Endothelial cell of umbilical vein (primary cell): ENCODE data around the gene GRIN3B. TPM values are rescaled to one million over a fixed set of nuclear protein-coding genes. Genes with fewer than 3 reads are reported as not detected.

ENCODE experiments used
- BruUV-seq: library from RNA; stranded (reverse); fragments of 400-500 nt; replicated peaks from 2 replicates; lab custom pipeline; 2021; lab: Mats Ljungman, UMichigan
- CTCF ChIA-PET: fragments of 300-600, 350-600 bp; sonication (Branson Sonifier 250); formaldehyde crosslinking; loops from one replicate; lab custom pipeline; 2021; ENCODE audit warnings: antibody characterized with exemption, inconsistent platforms; lab: Charles Lee
- POLR2A ChIA-PET: fragments of 300-600, 350-600 bp; sonication (Branson Sonifier 250); formaldehyde crosslinking; loops from one replicate; lab custom pipeline; 2021; ENCODE audit warnings: antibody characterized with exemption, inconsistent platforms; lab: Charles Lee
- DNase-seq: peaks from one replicate; pipeline ENCODE4 v3.0.0-alpha.2; 2011; ENCODE audit warnings: low read depth, low spot score
- FAIRE-seq: peaks from 2 replicates; lab custom pipeline; 2011; peaks lifted over from hg19 to GRCh38; lab: Jason Lieb, UNC
- H2AFZ ChIP-seq: 2 replicates; pipeline ENCODE4 v1.6.0; 2012; ENCODE audit warnings: low read depth, low read length, control low read depth, inconsistent platforms
- H3K27ac ChIP-seq: 2 replicates; pipeline ENCODE4 v1.5.1; 2011; ENCODE audit warnings: low read depth, mild to moderate bottlenecking, control low read depth, low read length, moderate library complexity; ENCODE audit not compliant: insufficient read depth
- H3K27me3 ChIP-seq, 2 experiments: 2 replicates each; pipeline versions ENCODE4 v1.6.0 to v1.6.1; 2011; ENCODE audit warnings: low read length in 2 of 2, mixed read lengths in 1 of 2; ENCODE audit not compliant: control insufficient read depth in 2 of 2, insufficient read depth in 2 of 2
- H3K36me3 ChIP-seq, 2 experiments: 2 replicates in 1 of 2; 3 replicates in 1 of 2; pipeline ENCODE4 v1.5.1; 2011; ENCODE audit warnings: low read length in 2 of 2, mild to moderate bottlenecking in 1 of 2, moderate library complexity in 1 of 2; ENCODE audit not compliant: control insufficient read depth in 2 of 2, insufficient read depth in 2 of 2; ENCODE audit errors: extremely low read depth in 1 of 2
- H3K4me1 ChIP-seq: 3 replicates; pipeline ENCODE4 v1.5.1; 2011; ENCODE audit warnings: mild to moderate bottlenecking, low read length; ENCODE audit not compliant: control insufficient read depth, insufficient read depth; ENCODE audit errors: extremely low read depth
- H3K4me2 ChIP-seq: 2 replicates; pipeline ENCODE4 v1.6.1; 2011; ENCODE audit warnings: low read length, control low read depth, mixed read lengths; ENCODE audit not compliant: insufficient read depth
- H3K4me3 ChIP-seq, 3 experiments: fragments of 200-600 bp in 1 of 3; sonication (generic), shearing (Covaris generic) in 1 of 3; replicated peaks in 1 of 3; 2 replicates each; pipeline ENCODE4 v1.5.1; 2011 to 2016; ENCODE audit warnings: control low read depth in 3 of 3, low read length in 3 of 3, mild to moderate bottlenecking in 2 of 3, inconsistent platforms in 1 of 3, low read depth in 1 of 3, moderate library complexity in 1 of 3; ENCODE audit not compliant: insufficient read depth in 1 of 3
- H3K79me2 ChIP-seq: 2 replicates; pipeline ENCODE4 v1.6.0; 2012; ENCODE audit warnings: low read length, inconsistent platforms; ENCODE audit not compliant: control insufficient read depth, insufficient read depth
- H3K9ac ChIP-seq: replicated peaks from 2 replicates; pipeline ENCODE3; 2011; ENCODE audit warnings: low read length, control low read depth; ENCODE audit not compliant: insufficient read depth; ENCODE audit errors: extremely low read depth
- H3K9me1 ChIP-seq: replicated peaks from 3 replicates; pipeline ENCODE4 v1.6.0; 2011; ENCODE audit warnings: mild to moderate bottlenecking, low read length; ENCODE audit not compliant: control insufficient read depth, insufficient read depth; ENCODE audit errors: extremely low read depth
- H3K9me3 ChIP-seq: replicated peaks from 2 replicates; pipeline ENCODE4 v1.5.1; 2012; ENCODE audit warnings: low read length, inconsistent platforms; ENCODE audit not compliant: control insufficient read depth, insufficient read depth
- H4K20me1 ChIP-seq: replicated peaks from 2 replicates; pipeline ENCODE3; 2011; ENCODE audit warnings: mild to moderate bottlenecking, low read length; ENCODE audit not compliant: control insufficient read depth, insufficient read depth; ENCODE audit errors: extremely low read depth
- CTCF ChIP-seq, 2 donors: IDR thresholded peaks; 1 replicate in 1 of 2; 2 replicates in 1 of 2; pipeline ENCODE4 v1.5.1; 2011; ENCODE audit warnings: low read length in 2 of 2, mild to moderate bottlenecking in 2 of 2, moderate library complexity in 2 of 2, control low read depth in 1 of 2, inconsistent platforms in 1 of 2, low read depth in 1 of 2; ENCODE audit not compliant: insufficient read depth in 1 of 2; ENCODE audit errors: extremely low read depth in 1 of 2
- EZH2 ChIP-seq: IDR thresholded peaks from 2 replicates; pipeline ENCODE4 v1.6.1; 2012; ENCODE audit warnings: borderline replicate concordance, low read depth, mild to moderate bottlenecking, moderate library complexity, low read length, inconsistent platforms; ENCODE audit not compliant: severe bottlenecking
- FOS ChIP-seq: IDR thresholded peaks from 2 replicates; pipeline ENCODE4 v1.6.1; 2011; ENCODE audit warnings: mild to moderate bottlenecking, low read length, moderate library complexity, borderline replicate concordance; ENCODE audit not compliant: insufficient read depth
- JUN ChIP-seq: IDR thresholded peaks from 2 replicates; pipeline ENCODE4 v1.6.1; 2011; ENCODE audit warnings: borderline replicate concordance, low read depth; ENCODE audit not compliant: insufficient read length, insufficient read depth
- MYC ChIP-seq: IDR thresholded peaks from one replicate; pipeline ENCODE4 v1.6.1; 2011; ENCODE audit warnings: mild to moderate bottlenecking, low read depth, low read length
- dilution Hi-C: fragments of 300-500 bp; cut with MboI; formaldehyde crosslinking; loops from one replicate; pipeline ENCODE4 v1.15.0; 2019; ENCODE audit warnings: low sequenced_read_pairs; ENCODE audit not compliant: extremely low pct_ligation_motif_present
- intact Hi-C: fragments of 100-400 bp; cut with micrococcal nuclease; formaldehyde crosslinking; loops from one replicate; pipeline ENCODE4 v1.10.0; 2022
- polyA plus RNA-seq, 4 experiments: library from polyadenylated mRNA; depleted of rRNA in 3 of 4; stranded (reverse) in 3 of 4; unstranded in 1 of 4; fragments of >200 nt; gene quantifications; 2 replicates each; pipeline versions ENCODE4 v1.2.1 to v1.2.3, GENCODE V29; 2011 to 2012; ENCODE audit warnings: missing spikeins in 1 of 4
- total RNA-seq: library from RNA; stranded (reverse); gene quantifications from 2 replicates; pipeline ENCODE4 v1.2.3, GENCODE V29; 2021
- TF ChIP-seq, protein P1 (sequence below): IDR thresholded peaks from 2 replicates; pipeline ENCODE4 v1.6.1; 2011; ENCODE audit not compliant: insufficient read depth, insufficient read length

GRIN3B gene
- total and polyA plus RNA-seq, 2 donors (not counting 3 experiments of a cell fraction or from before 2014, with no cell fraction given), result 0.43 to 0.82 TPM

DNA sequence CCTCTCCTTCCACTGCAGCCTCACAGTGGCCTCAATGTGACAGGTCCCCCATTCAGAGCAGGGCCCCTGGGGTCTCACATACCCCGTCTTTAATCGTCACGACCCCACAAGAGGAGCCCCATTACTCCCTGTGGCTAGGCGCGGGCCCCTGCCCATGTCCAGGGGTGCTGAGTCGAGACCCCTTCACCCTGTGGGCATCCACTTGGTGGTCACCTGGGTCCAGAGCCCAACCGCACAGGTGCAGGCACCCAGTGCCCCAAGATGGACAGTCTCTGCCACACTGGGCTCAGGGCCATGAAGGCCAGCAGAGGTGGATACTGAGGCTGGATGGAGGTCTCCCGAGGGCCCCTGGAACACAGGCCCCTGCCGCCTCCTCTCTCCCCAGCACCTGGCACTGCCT is 17.7 kb downstream of the GRIN3B start:
- Histone ChIP-seq H3K27ac (no peak overlapping the region), H3K9ac (no peak overlapping the region), H3K36me3 (peaks cover 0 to 13% of the 10 kb centered on the region in 2 experiments), H4K20me1 (no peaks in the 10 kb centered on the region), H3K4me1 (peaks cover 40% of the 10 kb centered on the region), H3K27me3 (no peaks in the 10 kb centered on the region), H3K4me3 (no peak overlapping the region), H3K9me3 (no peaks in the 10 kb centered on the region), H3K4me2 (no peak overlapping the region), H3K9me1 (no peaks in the 10 kb centered on the region), H2AFZ (no peak overlapping the region), H3K79me2 (peaks cover 78% of the 10 kb centered on the region)
- ChIA-PET POLR2A (no interaction called here), CTCF (no interaction called here)
- DNase-seq, result no peak
- dilution Hi-C loops (no loop called here), intact Hi-C loops (no loop called here)
- no TSS peak for BruUV-seq
- FAIRE-seq, result no peak
- TF ChIP-seq EZH2, result no peak
- no peak for TF ChIP-seq JUN
- TF ChIP-seq MYC, result no peak
- TF ChIP-seq, protein P1, sequence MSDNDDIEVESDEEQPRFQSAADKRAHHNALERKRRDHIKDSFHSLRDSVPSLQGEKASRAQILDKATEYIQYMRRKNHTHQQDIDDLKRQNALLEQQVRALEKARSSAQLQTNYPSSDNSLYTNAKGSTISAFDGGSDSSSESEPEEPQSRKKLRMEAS, result no peak
- TF ChIP-seq CTCF (IDR thresholded peaks at IDR 0.05; ENCODE audit: extremely low read depth in 1 of 2, insufficient read depth in 1 of 2, low read depth in 1 of 2, low read length in 2 of 2), result no peak
- no peak for TF ChIP-seq FOS
